COLO829 (cell line): ENCODE results near the gene KIAA0319L.

Experiments used
- DNase-seq: peaks from one replicate; pipeline ENCODE4 v3.0.0; 2012; ENCODE audit warnings: low spot score

Gene KIAA0319L

DNA sequence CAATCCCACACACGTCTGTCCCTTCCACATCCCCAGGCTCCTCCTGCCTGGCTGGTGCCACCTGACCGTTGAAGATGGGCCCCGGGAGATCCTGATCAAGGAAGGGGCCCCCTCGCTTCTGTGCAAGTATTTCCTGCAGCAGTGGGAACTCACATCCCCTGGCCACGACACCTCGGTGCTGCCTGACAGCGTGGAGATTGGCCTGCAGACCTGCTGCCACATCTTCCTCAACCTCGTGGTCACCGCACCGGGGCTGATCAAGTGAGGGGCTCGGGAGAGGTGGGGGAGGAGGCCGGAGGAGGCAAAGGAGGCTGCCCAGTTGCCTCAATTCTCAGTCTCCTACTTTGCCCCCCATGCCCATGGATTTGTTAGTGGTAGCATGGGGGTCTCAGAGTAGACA lies 6.0 kb upstream of the KIAA0319L start:
- no peak for DNase-seq

DNA sequence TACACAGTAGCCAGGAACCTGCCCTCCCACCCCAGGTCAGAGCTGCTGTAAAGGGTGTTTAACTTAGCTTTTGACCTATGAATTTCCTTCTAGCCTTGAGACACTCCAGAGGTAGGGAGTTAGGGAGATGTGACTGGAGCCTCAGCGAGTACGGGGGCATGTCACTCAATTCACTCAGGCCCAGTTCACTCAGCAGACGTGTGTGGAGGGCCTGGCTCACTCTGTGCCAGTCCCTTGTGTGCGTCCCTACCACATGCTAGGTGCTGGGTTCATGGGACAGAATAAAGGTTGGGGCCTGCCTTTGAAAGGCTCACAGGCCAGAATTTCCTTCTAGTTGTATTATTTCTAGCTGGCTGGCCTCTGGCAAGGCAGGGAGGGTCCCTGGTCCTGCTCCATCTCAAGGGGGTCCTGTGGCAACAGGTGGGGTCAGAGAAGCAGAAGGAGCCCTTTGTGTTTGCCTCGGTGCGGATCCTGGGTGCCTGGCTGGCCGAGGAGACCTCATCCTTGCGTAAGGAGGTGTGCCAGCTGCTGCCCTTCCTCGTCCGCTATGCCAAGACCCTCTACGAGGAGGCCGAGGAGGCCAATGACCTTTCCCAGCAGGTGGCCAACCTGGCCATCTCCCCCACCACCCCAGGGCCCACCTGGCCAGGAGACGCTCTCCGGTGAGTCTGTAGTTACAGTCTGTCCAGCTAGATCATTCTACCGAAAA lies 4.9 kb upstream of the KIAA0319L start:
- no peak for DNase-seq

DNA sequence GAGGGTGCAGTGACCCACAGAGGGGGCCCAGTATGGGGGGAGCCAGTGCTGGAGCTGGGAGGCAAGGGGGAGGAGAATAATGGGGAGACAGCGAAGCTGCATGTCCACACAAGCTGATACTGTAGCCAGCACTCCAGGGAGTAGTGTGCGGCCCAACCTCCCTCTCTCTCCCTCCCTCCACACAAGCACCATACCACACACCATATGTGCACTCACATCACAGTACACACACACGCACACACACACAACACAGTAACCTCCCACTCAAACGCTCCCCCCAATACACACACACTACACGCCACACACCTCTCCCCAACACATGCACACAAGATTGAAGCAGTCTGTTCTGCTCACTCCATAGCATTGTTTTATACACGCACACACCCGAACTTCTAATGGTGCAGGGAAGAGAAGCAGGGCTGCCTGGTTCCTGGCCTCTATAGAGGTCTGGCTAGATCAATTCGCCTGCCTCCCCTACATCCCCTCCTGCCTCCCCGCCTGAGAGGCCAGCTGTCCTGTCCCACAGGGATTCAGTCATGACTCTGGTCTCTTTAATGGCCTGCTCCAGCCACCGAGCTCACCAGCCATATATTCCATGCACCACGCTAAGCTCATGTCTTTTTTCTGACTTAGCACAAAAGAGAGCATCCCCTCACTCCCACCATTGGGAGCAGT lies 4.2 kb upstream of the KIAA0319L start:
- DNase-seq: no peak

DNA sequence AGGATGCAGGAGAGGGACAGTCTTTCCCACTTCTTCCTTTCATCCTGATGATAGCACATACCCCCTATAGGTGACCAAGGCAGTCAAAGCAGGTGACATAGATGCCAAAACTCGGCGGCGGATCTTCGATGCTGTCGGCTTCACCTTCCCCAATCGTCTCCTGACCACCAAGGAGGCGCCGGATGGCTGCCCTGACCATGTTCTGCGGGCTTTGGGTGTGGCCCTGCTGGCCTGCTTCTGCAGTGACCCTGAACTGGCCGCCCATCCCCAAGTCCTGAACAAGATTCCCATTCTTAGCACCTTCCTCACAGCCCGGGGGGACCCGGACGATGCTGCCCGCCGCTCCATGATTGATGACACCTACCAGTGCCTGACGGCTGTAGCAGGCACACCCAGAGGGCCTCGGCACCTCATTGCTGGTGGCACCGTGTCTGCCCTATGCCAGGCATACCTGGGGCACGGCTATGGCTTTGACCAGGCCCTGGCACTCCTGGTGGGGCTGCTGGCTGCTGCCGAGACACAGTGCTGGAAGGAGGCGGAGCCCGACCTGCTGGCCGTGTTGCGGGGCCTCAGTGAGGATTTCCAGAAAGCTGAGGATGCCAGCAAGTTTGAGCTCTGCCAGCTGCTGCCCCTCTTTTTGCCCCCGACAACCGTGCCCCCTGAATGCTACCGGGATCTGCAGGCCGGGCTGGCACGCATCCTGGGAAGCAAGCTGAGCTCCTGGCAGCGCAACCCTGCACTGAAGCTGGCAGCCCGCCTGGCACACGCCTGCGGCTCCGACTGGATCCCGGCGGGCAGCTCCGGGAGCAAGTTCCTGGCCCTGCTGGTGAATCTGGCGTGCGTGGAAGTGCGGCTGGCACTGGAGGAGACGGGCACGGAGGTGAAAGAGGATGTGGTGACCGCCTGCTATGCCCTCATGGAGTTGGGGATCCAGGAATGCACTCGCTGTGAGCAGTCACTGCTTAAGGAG lies 3.3 kb upstream of the KIAA0319L start:
- DNase-seq: no peak

DNA sequence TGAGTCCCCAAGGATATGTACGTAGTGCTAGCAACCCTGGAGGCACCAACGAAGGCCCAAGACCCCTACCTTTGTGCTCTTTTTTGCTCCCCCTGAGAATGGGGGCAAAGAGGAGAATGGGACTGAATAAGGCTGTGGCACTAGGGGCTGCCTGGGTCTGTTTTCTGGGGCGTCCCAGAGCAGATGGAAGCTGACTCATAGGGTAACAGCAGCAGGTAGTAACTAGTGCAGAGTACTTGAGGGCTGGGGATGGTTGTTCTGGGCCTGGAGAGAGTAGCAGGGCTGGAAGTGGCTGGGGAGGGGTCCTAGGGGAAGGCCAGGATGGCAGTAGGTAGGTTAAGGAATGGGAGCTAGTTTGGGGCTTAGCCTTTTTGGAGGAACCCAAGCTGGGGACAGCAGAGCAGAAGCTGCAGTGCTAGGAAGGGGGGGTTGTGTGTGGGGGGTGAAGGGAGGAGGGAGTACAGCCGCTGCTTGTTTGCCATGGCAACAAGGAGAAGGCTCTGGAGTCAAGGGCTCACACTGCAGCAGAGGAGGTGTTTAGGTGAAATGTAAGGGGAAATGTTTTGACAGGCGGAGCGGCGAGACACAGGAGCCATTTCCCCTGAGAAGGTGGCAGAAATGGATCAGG lies 2.2 kb upstream of the KIAA0319L start:
- DNase-seq: no peak

DNA sequence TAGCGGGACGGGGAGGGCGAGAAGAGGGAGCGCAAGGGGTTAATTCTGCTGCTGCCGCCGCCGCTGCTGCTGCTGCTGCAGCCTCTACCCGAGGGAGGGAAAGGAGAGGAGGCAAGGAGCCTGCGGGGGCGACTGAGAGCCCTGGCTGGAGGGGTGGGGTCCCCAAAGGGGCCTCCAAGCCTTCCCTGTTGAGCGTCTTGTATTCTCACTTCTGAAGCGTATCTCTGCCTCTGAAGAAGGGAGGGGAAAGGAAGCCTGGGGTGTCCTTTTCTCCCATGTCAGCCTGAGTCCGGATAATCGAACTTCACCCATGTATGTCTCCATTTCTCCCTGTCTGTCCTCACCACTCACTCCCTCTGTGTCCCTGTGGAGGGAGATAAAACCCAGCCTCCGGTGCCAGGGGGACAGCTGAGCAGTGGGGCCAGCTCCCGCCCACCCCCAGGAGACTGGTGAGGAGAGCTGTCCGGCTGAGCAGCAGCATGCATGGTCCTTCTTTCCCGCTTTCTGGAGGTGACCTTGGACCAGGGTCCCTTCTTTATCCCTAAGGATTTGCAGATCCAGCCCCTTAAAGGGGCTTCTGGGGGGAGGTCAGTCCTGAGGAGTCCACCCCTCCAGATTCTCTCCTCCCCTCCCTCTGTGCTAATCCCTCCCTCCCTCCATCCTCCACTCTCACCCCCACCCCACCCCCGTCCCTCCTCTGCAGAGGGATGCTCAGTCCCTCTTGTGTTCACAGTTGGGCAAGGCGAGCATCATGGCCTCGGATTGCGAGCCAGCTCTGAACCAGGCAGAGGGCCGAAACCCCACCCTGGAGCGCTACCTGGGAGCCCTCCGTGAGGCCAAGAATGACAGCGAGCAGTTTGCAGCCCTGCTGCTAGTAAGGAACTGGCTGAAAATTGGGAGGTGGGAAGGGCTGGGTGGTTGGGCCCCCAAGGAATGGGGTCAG lies 1.4 kb upstream of the KIAA0319L start:
- no peak for DNase-seq

DNA sequence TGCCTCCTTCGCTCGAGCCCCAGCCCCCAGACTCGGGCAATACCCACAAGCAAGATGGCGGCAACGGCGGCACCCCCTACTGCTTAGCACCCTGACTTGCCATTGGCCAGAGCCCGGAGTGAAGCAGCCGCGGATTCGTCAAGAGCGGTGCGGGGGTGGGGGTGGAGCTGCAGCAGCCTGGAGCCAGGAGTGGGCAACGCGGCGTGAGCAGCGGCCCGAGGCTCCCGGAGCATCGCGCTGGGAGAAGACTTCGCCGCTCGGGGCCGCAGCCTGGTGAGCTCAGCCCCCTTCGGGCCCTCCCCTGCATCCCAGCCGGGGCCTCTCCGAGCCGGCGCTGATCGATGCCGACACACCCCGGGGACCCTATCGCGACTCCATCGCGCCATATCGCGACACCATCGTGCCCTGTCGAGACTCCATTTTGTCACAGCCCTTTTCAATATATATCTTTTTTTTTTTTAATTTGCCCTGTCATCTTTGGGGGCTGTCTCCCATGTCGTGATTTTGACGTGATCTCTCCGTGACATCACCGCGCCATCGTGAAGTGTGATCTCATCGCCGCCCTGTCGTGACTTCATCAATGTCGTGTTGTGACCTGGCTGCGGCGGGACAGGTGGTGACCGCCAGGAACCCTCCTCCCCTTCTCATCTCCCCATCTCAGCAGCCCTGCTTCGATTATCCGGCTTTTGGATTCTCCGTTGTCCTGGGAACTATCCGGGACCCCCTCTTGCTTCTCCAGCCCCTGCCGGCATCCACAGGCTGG lies 589 bp upstream of the KIAA0319L start, which contains the start of gene NCDN:
Gene NCDN (plus strand): TSS at position 189 of the 763 bp plus-strand sequence. CDS start 392 bp downstream, at position 581.
- DNase-seq: peak; percentile 79

DNA sequence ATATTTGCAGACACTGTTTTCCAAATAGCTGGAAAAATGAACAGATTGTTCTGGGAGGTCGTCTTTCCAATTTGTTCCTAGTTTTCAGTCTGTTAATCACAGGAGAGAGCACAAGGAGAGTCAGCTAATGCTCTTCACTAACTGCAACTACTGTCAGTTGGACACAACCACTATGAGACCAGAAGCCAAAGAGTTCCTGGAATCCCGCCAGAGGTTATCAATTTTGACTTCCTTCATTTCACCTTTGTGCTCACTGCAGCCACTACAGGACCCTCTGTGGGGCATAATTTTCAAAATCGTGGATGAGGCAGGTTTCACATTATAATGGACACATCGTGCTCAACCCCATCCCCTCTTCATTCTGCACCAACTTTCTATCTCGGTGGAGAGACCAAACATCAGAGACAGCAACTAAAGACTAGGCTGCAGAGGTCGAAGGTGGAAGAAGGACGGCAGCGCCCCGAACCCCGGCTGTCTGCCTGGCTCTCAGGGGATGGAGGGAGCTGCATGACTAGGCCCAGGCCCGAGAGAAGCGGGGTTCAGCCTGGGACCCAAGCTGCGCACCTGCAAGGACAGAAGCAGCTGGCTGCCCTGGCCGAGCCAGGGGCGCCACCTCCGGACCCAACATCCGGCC lies 602 bp downstream of the KIAA0319L start:
- DNase-seq: no peak

DNA sequence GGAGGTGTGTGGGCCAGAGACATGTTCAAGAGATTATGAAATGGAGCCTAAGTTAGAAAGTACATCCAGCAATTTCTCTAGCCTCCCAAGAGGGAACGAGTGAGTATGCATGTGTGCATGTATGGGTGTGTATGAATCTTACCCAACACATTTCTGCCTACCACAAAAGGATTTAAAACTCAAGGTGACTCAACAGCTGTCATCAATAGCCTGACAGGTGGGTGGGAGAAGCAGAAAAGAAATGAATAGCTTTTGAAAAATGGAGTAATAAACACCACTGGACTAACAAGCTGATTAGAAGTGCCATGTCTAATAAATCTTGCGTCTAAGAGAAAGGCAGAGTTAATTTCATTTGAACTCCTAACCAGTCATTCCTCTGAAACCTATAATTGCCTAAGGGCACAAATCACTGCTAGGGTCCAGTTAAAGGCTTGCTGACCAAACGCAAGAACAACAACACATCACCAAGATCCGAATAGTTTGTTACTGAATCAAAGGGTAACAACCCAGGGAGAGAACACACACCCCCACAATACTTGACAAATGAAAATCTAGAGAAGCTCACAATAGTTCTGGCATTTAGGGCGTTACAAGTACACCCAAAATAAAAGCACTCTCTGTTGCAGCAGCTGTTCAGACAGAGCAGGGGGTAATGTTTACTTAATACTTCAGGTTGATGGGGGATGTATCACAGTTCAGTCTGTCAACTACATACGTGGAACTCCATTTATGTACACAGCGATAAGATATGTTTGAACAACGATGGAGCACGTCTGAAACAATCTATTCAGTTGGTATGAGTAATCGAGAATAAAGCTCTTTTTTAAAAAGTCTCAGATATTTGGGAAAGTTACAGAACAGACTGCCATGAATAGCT lies 1.4 kb downstream of the KIAA0319L start:
- no peak for DNase-seq

DNA sequence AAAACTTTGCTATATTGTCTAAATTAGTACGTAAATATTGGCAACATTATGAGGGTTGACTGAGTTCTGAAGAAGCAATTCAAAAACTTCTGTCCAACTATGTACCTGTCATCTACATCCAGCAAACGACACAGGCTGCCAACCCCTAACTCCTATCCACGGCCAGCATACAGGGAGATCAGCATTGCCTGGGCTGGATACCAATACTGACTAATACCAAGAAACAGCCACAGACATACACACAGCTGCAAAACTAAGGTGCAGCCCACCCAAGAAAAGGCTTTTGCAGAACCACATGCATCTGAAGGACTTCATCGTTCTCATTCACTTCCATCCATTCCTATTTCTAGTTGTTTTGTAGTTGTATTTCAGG lies 2.0 kb downstream of the KIAA0319L start:
- DNase-seq: no peak

DNA sequence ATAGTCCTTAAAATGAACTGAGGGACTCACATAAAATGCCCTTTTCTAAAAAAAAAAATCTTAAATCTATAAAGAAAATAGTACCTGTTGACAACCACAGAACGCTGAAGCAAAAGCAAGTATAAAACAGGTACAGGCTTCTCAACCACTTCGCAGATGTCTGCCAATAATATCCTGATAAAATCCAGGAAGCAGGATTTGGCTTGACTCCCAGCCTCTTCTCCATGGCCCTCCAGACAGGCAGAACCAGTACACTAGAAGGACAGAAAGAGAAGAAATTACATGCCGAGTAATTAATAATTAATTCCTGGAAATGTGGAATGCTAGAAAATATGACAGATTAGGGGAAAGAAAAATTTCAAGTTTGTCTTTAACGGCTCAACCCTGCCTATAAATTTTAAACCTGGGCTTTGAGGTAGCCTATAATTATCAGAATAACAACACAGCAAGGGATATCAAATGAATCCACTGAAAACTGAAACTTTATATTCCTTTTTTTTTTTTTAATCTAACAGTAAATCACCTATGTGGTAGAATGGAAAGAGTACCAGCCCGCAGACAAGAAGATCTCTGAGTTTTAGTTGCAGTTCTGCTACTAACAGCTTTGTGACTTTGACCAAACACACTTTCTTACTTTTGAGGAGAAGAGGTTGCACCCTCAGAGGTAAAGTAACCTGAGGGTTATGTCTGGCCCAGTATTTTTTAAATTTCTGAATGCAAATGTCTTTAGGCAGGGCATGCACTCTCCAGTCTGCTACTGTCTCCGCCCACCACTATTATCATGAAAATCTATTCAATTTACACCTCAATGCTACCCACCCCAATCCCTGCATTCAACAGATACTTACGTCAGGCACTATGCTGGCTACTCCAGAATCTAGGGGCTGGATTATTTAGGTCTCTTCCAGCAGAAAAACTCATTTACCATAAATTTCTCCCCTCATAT lies 2.7 kb downstream of the KIAA0319L start:
- no peak for DNase-seq

DNA sequence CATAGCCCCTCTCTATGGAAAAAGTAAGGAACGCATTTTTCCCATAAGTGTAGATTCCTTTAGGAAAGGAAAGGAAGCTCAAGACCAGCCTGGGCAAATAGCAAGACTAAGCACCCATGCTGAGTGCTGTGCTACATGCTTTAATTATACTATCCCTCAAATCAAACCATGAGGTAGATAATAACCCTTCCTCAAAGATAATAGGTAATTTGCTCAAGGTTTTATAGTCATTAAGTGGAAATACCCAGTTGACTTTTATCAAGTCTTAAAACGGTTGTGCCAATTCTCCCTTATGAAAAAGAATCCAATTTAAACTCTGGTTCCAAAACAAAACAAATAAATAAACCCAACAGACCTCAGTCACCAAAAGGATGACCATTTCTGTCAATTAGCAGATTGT lies 3.4 kb downstream of the KIAA0319L start:
- DNase-seq: no peak

DNA sequence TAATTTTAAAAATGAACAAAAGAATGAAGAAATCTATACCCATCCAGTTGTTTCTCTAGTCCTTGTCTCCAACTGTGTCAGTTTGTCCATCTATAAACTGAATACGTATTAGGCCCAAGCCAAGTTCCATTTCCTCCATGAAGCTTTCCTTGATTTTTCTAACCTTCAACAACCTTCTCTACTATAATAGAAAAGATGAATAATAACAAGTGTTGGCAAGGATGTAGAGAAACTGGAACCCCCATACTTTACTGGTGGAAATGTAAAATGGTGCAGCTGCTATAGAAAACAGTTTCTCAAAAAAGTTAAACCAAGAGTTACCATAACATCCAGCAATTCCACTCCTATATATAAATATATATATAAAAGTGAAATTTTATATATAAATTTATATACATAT lies 10.6 kb downstream of the KIAA0319L start:
- DNase-seq: no peak

DNA sequence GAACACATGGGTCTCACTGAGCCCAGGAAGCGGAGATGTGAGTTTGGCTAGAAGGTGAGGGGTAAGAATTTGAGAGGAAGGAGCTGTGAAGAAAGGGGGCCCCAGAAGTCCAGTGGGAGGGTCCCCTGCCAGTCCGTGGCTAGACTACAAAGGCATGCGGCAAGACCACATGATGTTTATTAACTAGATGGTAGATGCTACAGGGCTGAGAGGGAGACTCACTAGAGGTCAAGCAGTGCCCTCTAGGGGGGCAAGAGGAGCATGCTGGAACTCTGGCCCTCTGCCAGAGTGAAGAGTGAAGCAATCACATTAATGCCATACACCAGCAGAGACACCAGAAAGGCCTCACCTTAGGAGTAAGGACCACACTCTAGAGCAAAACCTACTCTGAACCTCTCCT lies 12.2 kb downstream of the KIAA0319L start:
- peak; percentile 45 for DNase-seq

DNA sequence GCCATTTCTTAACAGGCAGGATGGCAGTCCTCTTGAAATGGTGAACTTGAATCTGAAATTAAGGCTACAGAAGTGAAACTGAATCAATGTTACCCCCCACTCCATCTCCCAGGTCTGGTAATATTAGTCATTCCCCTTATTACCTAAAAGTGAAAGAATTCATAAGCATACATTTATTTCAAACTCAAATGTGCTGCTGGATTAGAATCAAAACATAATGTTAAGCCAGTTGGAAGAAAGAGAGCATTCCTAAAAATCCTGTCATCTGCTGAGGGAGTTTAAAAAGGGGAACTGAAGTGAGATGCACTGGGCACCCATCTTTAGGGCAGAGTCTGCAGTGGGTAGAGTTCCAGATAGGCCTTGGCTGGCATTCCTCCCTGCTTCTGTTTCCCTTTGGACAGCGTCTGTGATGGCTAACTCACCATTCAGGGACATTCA lies 17.4 kb downstream of the KIAA0319L start:
- no peak for DNase-seq

DNA sequence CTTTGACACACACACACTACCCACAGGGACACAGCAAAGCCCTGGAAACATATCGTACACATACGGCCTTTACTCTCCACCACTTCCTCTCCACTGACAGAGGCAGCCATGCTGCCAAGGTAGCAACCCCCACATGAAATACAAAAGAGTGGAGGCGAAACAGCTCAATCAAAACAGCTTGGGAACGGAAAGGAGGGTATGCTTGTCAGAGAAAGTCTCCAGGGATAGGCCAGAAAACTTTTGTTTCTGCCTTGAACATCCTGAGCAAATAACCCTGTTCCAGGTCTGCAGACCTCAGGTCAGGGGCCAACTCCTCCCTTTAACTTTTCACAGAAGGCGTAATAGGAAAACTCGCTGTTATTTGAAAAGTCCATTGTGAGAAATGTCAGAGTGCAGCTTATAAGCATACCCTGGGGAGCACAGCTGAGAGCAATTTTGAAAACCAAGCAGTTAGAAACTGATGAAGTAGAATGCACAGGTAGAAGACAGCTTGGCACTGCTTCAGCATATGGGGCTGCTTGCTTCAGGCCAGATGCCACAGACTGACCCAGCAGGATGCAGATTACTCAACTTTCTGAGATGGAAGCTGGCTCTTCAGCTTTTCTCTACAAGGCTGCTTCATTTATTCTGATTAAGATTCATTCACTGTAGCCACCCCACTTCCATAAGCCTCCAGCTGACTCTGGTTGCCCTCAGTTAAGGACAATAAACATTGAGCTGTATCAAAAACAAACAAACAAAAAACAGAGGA lies 18.0 kb downstream of the KIAA0319L start:
- no peak for DNase-seq

DNA sequence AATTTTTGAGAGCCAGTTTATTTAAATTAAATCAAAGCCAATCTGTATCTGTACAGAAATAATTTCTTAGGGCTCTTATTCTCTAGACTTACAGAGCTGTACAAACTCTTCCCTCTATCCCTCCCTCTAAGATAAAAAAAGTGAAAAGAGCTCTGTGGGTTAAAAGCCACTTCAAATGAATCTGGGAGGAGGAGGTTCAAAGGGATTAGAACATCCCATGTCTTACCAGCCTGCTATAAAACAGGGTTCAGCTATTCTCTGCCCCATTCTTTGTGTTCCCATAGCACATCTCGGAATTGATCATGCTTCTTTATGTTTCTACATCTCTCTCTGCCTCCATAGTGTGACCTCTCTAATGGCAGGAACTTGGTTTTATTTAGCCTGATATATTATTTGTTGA lies 19.4 kb downstream of the KIAA0319L start:
- no peak for DNase-seq
